Measurements from ENCODE around the gene MRPL23.
A peak's percentile ranks its signal among the peaks of the same experiment; 100 is the strongest.

MRPL23 gene

GRCh38 chr11:1958367-1958766 is 11.2 kb downstream of the MRPL23 start:
- no peak for DNase-seq (ENCODE audit: low spot score)

- no peak for DNase-seq (ENCODE audit: low spot score)
These were observed 12.7 kb downstream of the MRPL23 start for GRCh38 chr11:1959786-1960185.

GRCh38 chr11:1963864-1964263 is 16.7 kb downstream of the MRPL23 start:
- DNase-seq (ENCODE audit: low spot score) = no peak

- DNase-seq (ENCODE audit: low spot score) = no peak
These were observed 17.2 kb downstream of the MRPL23 start for GRCh38 chr11:1964348-1964747.

- DNase-seq (ENCODE audit: low spot score) = no peak
These were observed 17.8 kb downstream of the MRPL23 start for GRCh38 chr11:1964955-1965354.

- DNase-seq (ENCODE audit: low spot score) = no peak
These were observed 19.4 kb downstream of the MRPL23 start for GRCh38 chr11:1966531-1966930.

GRCh38 chr11:1967641-1968225 is 20.6 kb downstream of the MRPL23 start:
- no peak for DNase-seq (ENCODE audit: low spot score)

GRCh38 chr11:1968454-1969002 is 21.4 kb downstream of the MRPL23 start:
- DNase-seq (ENCODE audit: low spot score) = no peak

- no peak for DNase-seq (ENCODE audit: low spot score)
These were observed 21.9 kb downstream of the MRPL23 start for GRCh38 chr11:1969035-1969434.

GRCh38 chr11:1969776-1970175 is 22.6 kb downstream of the MRPL23 start:
- DNase-seq (ENCODE audit: low spot score) = no peak

- DNase-seq (ENCODE audit: low spot score) = peak; percentile 12
These were observed 23.8 kb downstream of the MRPL23 start for GRCh38 chr11:1970956-1971355.

GRCh38 chr11:1975185-1975584 is 28.1 kb downstream of the MRPL23 start:
- no peak for DNase-seq (ENCODE audit: low spot score)

- DNase-seq (ENCODE audit: low spot score) = no peak
These were observed 31.8 kb downstream of the MRPL23 start for GRCh38 chr11:1978720-1979473.

- no peak for DNase-seq (ENCODE audit: low spot score)
These were observed 32.5 kb downstream of the MRPL23 start for GRCh38 chr11:1979607-1980006.

- no peak for DNase-seq (ENCODE audit: low spot score)
These were observed 35.9 kb downstream of the MRPL23 start for GRCh38 chr11:1982873-1983600.

GRCh38 chr11:1983601-1983961 is 36.4 kb downstream of the MRPL23 start:
- no peak for DNase-seq (ENCODE audit: low spot score)

GRCh38 chr11:1987024-1987423 is 39.9 kb downstream of the MRPL23 start:
- DNase-seq (ENCODE audit: low spot score) = no peak

- DNase-seq (ENCODE audit: low spot score) = no peak
These were observed 41.0 kb downstream of the MRPL23 start for GRCh38 chr11:1988174-1988573.

GRCh38 chr11:1988667-1989317 is 41.7 kb downstream of the MRPL23 start:
- peak; percentile 31 for DNase-seq (ENCODE audit: low spot score)

- no peak for DNase-seq (ENCODE audit: low spot score)
These were observed 42.8 kb downstream of the MRPL23 start for GRCh38 chr11:1989953-1990352.

- no peak for DNase-seq (ENCODE audit: low spot score)
These were observed 43.9 kb downstream of the MRPL23 start for GRCh38 chr11:1990872-1991578.

- no peak for DNase-seq (ENCODE audit: low spot score)
These were observed 45.0 kb downstream of the MRPL23 start for GRCh38 chr11:1992111-1992510.

Data from ecto neural progenitor cell (in vitro differentiated cells).